Endometrial microvascular endothelial cells (primary cell): ENCODE results near the gene SYNPO2. TPM values are rescaled to one million over a fixed set of nuclear protein-coding genes. Genes with fewer than 3 reads are reported as not detected.

Source experiments
- in situ Hi-C: cut with HindIII; loops from 2 replicates; pipeline ENCODE4 v1.10.0; 2017; ENCODE audit warnings: low sequenced_read_pairs, low pct_unique_long_range_greater_than_20kb; ENCODE audit errors: inconsistent ontology term
- total RNA-seq: library from RNA; depleted of rRNA; stranded (reverse); fragments of >200 nt; gene quantifications from one replicate; pipeline ENCODE4 v1.2.3, GENCODE V29; 2015; ENCODE audit errors: inconsistent ontology term

Gene SYNPO2
- total RNA-seq, 1 donor from 2014 or later, result 0.19 TPM

DNA sequence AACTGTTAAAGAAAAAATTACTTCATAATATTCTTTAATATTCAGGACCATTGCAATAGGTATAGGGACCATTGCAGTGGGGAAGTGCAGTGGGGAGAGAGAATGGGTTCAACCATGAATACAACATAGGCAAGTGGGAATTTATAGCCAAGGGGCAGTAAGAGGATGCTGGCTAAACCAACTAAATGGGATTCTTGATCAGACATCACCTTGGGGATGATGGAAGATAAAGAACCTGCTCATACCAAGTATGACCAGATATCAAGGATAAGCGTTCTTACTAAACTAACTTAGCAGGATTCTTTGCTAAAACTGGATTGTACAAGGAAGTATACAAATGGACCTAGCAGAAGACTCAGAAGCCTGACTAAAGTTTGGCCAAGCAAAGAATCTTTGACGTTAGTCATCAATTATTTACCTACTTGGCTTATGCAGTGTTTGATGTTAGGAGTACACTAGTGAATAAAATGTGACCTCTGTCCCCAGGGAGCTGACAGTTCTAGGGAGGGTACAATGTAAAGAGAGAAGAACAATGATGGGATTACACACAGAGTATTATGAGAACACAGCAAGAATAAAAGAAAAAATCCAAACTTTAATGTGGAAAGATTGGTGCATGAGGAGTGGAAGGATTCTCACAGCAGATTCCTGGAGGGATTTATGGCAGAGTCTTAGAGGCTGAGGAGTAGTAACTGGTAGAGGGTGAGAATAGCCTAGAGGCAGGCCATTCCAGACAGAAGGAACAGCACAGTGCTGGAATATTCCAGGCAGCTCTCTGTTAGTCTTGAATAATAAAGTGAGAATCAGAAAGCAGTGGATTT is 192.3 kb downstream of the SYNPO2 start:
- in situ Hi-C loops, result no loop called here

DNA sequence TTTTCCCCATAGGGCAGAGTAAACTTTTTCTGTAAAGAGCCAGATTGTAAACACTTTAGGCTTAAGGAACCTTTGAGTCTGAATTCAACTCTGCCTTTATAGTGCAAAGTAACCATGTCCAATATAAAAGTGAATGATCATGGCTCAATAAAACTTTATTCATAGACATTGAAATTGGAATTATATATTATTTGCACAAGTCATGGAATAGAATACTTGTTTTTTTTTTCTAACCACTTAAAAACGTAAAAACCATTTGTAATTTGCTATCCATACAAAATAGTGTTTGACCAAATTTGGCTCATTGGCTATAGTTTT is 192.8 kb downstream of the SYNPO2 start:
- in situ Hi-C loops, result no loop called here

DNA sequence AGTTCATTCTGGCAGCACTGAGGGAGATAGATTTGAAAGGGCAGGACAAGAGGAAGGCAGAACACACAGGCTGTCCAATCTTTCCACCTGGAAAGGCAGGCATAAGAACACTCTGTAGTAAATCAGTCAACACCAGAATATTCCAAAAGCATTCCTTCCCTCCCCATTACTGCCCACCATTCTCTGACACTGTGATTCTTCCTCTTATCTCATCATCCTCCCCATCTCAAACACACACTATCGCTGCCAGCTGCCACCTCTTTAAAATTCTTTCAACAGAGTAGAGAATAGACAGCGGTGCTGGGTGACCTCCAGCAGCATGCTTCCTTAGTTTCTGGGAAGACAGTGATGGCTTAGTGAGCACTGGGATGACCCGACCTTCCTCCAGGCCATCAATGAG is 193.3 kb downstream of the SYNPO2 start:
- in situ Hi-C loops, result no loop called here

DNA sequence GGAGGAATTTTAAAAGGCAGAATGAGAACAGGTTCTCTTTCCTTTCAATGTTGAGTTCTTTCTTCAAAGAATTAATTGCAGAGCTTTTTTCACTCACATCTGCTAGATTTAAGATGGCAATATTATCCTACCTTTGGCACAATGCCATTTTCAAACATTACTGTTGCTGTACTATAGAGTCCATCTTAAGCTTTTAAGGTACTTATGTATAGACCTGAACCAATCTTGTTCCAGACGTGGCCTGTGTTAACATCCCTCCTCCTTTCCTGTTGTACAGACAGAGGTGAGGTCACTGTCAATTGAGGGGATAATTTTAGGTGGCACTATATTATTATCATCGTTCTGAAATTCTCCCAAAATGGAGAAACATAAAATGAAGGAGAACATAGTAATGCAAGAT is 194.0 kb downstream of the SYNPO2 start:
- in situ Hi-C loops, result no loop called here

DNA sequence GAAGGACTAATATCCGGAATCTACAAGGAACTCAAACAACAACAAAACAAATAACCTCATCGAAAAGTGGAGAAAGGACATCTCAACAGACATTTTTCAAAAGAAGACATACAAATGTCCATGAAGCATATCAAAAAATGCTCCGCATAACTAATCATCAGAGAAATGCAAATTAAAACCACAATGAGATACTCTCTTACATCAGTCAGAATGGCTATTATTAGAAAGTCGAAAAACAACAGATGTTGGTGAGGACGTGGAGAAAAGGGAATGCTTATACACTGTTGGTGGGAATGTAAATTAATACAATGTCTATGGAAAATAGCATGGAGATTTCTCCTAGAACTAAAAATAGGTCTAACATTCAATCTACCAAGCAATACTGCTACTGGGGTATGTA is 195.9 kb downstream of the SYNPO2 start:
- in situ Hi-C loops, result no loop called here

DNA sequence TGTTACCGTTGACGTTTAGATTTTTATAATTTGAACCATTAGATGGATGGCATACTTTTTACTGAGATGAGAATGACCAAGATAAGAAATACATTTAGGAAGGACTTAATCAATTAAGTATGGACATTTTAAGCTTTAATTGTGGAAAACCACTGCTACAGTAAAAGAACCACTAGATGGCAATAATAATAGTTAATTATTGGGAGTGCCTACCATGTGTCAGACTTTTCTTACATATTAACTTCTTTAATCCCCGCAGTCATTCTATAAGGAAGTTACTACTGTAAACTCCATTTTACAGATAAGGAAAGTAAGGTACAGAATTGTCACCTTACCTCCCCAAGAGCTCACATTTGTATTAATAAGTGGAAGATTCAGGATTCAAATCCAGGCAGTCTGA is 198.5 kb downstream of the SYNPO2 start:
- in situ Hi-C loops, result no loop called here

DNA sequence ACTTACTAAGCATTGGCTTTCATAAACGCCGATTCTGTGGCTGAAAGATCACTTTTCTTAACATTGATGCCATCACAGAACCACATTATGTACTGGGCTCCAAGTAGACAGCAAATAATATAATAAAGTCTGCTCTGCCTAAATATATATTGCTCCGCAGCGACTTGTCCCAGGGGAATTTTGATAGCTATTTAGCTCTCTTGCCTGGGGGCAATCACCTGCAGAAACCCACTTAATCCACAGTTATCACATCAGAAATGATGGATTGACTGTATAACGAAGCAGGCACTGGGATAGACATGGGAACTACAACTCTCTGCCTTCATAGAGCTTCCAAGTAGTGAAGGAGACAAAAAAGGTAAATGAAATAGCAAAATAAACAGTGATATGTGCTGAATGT is 199.0 kb downstream of the SYNPO2 start:
- in situ Hi-C loops, result no loop called here

DNA sequence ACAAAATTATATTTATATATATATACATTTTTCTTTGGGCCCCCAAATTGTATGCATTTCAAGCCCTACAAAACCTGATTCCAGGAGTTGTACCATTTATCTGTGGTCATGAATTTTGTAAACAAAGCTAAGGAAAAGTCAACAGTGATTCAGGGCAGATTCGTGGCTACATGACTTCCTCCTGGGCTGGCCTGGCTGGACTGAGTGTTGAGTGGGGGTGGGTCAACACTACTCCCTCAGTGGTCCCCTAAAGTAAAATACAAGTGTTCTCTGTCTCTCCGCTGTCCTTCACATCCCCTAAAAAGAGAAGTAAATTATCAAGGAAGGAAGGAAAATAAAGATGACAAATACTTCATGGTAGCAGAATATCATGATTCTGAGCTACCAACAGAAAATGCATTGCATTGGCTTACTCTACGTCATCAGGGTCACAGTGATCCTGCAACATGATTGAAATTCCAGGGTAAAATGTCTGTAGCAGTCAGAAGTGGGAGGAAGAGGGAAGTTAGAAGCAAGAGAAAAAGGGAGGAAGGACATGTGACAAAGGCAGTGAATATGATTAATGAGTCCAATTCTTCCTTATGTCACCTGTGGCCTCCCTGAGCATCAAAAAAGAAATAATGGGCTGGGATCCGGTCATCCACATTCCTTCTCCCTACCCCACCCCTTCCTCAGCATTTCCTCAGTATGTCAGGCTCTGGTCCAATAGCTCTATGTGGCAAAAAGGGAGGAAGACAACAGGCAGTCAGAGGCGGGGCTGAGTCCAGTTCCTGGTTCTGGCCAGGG is 204.6 kb downstream of the SYNPO2 start:
- in situ Hi-C loops, result no loop called here

DNA sequence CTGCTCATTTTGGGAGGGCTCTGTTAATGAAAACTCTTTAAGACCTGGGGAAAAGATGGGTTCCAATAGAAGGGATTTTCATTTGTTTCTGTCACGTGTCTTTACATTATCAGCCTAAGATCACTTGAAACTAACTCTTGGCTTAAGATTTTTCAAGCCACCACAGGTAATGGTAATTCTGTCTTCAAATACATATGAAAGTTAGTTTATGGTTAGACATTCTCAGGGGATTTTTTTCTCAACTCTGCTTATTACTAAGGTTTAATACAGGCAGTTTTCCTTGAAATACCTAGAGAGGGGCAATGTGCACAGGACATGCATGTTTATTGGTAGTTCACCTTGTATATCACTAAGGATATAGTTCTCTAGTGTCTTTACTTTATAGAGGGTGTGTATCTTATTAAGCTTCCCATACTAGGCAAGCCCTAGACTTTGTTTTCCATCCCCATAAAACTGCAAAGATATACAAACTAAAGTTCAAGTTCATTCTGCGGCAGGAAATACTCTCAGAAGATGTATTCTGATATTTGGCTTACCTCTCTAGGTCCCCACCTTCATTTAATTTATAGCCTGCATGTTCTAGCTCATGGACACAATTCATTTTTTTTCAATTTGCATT is 208.7 kb downstream of the SYNPO2 start:
- in situ Hi-C loops, result no loop called here

DNA sequence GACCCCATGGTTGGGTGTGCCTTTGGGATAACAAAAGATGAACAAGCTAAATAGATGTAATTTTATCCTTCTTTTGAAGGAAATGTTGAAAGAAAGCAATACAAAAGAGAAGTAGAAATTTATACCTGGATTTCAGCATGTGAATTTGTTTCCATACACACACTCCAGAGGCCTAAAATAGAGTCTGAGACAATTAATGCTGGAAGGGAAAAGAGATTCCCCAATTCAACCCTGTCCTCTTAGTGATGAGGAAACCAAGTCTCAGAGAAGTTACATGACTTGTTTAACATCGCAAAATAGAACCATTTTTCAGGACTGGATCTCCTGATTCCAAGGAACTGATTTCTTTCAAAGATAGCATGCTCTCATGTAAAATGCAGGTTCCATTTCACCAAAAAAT is 209.7 kb downstream of the SYNPO2 start:
- in situ Hi-C loops, result no loop called here

DNA sequence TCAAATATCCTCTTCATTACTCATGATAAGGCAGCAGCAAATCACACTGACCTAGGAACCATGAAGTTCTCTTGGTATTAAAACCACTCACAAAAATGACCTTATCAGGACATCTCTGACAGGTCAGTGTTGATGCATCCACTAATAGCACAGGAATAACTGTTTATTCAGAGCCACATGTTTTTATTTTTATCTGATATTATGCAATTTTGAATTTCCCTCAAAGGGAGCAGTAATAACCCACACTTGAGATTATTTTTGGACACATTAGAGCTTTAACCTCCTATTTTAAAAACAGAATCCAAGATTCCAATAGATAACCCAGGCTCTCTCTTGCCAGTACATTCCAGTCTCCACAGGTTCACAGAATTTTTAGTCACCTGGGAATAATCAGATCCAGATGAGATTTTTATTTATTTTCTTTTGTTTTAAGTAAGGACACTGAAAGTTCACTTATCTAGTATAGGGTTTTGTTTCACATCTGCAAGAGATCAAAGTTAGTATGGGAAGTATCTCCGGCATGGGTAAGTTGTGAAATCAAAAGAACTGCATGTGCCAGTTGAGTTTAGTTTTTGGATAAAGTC is 210.7 kb downstream of the SYNPO2 start:
- in situ Hi-C loops, result no loop called here

DNA sequence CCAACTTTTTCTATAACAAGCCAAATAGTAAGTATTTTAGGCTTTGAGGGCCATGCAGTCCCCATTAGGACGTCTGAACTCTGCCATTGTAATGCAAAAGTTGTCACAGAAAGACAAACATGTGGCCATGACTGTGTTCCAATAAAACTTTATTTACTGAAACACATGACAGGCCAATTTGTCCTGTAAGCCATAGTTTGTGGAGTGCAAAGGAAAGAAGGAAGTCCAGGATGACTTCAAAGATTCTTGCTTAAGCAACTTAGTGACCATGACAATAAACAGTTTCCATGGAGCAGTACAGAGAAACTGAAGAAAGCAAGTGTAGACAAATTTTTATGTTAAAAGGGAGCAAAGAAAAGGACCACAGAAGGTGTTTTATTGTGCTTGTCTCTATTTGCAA is 212.0 kb downstream of the SYNPO2 start:
- in situ Hi-C loops, result no loop called here

DNA sequence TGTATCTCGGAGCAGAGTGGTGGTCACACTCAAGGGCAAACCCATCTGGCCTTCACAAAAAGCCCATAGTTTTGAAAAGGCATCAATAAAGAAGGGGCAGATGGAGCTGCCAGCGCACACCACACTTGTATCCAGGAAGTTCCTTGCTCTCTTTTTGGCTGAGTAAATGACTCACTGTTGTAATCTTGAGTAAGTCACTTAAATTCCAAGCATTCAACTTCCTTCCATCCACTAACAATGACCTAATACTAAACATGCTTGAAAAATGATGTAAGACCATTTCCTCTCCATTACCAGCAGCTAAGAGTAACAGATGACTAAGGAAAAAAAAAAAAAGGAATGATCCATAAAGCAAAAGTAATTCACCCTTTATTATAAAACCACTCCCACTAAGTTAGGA is 214.6 kb downstream of the SYNPO2 start:
- in situ Hi-C loops, result no loop called here

DNA sequence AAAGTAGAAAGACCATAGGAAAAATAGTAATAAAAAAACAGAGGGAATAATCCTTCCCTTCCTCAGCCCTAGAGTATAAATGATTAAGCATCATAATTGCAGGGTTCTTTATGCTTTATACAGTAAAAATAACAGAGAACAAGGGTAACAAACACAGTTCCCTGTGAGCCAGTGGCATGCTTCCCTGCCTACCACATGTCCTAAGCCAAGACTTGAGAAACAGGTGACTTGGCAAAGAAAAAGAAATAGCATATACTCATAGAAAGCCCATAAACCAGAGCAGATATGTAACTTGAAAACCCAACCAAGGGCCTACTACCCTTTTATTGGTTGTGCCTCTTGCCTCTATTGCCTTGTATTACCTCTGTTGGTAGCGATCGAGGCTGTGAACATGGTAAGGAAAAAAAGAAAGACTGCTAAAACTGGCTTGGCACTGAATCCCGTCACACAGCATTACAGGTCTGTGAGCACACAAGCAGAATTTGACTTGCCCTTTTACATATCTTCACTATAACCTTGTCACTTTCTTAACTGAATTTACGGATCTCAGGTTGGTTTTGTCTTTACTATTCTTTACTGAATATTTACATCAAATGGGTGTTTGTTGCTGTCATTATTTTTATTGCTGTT is 216.1 kb downstream of the SYNPO2 start:
- in situ Hi-C loops, result no loop called here

DNA sequence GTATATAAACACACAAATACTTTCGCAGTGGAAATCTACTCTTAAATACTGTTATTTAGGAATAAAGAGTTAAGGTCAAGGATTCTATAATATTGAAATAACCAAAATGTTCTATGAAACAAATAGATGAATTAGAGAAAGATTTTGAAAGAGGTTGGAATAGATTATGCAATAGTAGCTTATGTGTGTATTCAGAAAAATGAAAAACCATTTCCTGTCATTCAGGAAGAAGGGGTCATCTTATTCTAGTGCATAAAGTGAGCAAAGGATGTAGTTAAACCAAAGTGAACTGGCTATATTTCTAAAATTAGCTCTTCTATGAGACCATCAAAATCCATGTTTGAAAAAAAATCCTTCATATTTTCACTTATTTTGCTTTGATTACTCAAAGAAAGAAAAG is 217.0 kb downstream of the SYNPO2 start:
- in situ Hi-C loops, result no loop called here

DNA sequence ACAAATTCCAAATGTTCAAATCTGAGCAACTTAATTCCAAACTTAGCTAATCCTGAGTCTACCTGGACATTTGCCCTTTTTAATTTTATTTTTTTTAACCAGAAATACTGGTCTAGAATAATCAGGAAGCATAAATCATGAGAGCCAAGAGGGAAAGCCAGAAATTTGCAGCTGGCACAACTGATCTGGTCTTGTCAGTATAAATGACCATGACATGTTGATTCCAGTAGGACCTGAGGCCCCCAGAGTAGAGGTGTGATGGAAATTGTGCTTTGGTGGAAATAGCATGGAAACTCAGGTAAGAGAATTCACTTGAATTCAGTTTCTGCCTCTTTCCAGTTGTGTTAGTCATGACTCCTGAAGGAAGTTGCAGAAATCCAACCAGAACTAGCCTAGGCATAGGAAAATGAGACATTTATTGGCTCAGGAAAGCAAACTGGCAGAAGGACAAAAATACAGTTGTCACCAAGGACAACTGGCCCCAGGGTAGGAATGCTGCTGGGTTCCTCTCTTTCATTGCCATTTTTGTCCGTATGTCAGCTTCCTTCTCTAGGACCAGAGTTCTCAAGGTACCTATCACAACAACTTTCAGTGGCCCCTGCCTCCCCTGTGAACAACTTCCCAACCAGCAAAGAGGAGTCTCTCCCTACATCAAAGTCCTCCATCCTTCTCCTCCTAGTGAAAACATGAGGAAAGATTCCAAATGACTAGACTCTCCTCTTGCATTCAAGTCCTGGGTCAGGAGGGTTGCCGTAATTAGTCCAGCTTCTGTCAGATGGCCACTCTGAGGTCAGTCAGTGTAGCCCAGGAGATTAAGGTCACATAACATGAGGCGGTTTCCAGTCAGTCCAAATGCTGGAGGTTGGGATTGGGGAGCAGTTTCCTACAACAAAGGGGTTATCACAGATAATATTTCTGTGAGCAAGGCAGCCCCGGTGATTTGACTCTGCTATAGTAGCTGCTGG is 217.7 kb downstream of the SYNPO2 start:
- in situ Hi-C loops, result no loop called here

DNA sequence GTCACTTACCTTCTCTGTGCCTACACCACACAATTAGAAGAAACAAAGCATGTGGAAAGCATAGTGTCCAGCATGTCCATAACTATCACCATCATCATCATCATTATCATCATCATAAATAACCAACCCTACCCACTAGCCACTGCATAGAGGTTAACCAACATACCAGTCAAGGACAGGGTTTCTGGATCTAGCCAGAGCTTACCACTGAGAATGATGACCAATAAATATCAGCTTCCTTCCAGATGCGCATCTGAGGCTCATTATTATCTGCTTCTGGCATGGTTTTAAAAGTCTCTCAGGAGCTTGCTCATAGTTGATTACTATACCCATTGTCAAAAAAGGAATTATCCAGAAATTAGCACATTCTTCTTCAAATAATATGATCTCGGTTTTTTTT is 221.5 kb downstream of the SYNPO2 start:
- in situ Hi-C loops, result no loop called here
